H9 (cell line): Measurements from ENCODE around the gene ITSN1. TPM values are rescaled to one million over a fixed set of nuclear protein-coding genes. Genes with fewer than 3 reads are reported as not detected.
A peak's percentile ranks its signal among the peaks of the same experiment; 100 is the strongest.

Experiments used
- DNase-seq: peaks from one replicate; pipeline ENCODE4 v3.0.0-alpha.2; 2017
- H2AFZ ChIP-seq: one replicate; pipeline ENCODE4 v1.6.1; 2013; ENCODE audit warnings: mild to moderate bottlenecking, low read length, control low read depth, moderate library complexity
- H2AK5ac ChIP-seq: 2 replicates; pipeline ENCODE4 v1.6.1; 2013; ENCODE audit warnings: low read length, control low read depth, mixed read lengths; ENCODE audit not compliant: insufficient read length
- H2BK120ac ChIP-seq: one replicate; pipeline ENCODE4 v1.6.1; 2013; ENCODE audit warnings: low read depth, mild to moderate bottlenecking, low read length, control low read depth, inconsistent platforms; ENCODE audit not compliant: poor library complexity, severe bottlenecking
- H2BK12ac ChIP-seq: 2 replicates; pipeline ENCODE4 v1.6.1; 2013; ENCODE audit warnings: low read length, control low read depth, mixed read lengths, low read depth; ENCODE audit not compliant: insufficient read length
- H2BK15ac ChIP-seq: 2 replicates; pipeline ENCODE4 v1.6.1; 2013; ENCODE audit warnings: low read depth, low read length, control low read depth
- H2BK20ac ChIP-seq: one replicate; pipeline ENCODE4 v1.6.1; 2013; ENCODE audit warnings: low read depth, mild to moderate bottlenecking, low read length, control low read depth, inconsistent platforms; ENCODE audit not compliant: poor library complexity, severe bottlenecking
- H2BK5ac ChIP-seq: 2 replicates; pipeline ENCODE4 v1.6.1; 2013; ENCODE audit warnings: low read length, control low read depth, mixed read lengths; ENCODE audit not compliant: insufficient read length
- H3K14ac ChIP-seq: 2 replicates; pipeline ENCODE4 v1.6.1; 2013; ENCODE audit warnings: low read length, control low read depth; ENCODE audit not compliant: insufficient read depth
- H3K18ac ChIP-seq: 2 replicates; pipeline ENCODE4 v1.6.1; 2013; ENCODE audit warnings: low read depth, mild to moderate bottlenecking, mixed read lengths, low read length, control low read depth; ENCODE audit not compliant: insufficient read length
- H3K23ac ChIP-seq: 2 replicates; pipeline ENCODE4 v1.6.1; 2013; ENCODE audit warnings: low read length, control low read depth, mixed read lengths, low read depth; ENCODE audit not compliant: insufficient read length
- H3K23me2 ChIP-seq: 2 replicates; pipeline ENCODE4 v1.6.1; 2013; ENCODE audit warnings: low read depth, mild to moderate bottlenecking, mixed read lengths, low read length, control low read depth; ENCODE audit not compliant: insufficient read length, poor library complexity, severe bottlenecking
- H3K27ac ChIP-seq: 2 replicates; pipeline ENCODE4 v1.5.1; 2013; ENCODE audit warnings: low read length, control low read depth, mixed read lengths, low read depth; ENCODE audit not compliant: insufficient read length
- H3K27me3 ChIP-seq: 2 replicates; pipeline ENCODE4 v1.6.1; 2013; ENCODE audit warnings: low read length, control low read depth, inconsistent platforms; ENCODE audit not compliant: insufficient read depth
- H3K4ac ChIP-seq: 2 replicates; pipeline ENCODE4 v1.6.1; 2013; ENCODE audit warnings: low read depth, mild to moderate bottlenecking, control low read depth, inconsistent platforms, low read length, moderate library complexity
- H3K4me1 ChIP-seq: 2 replicates; pipeline ENCODE4 v1.6.1; 2013; ENCODE audit warnings: low read length, control low read depth, inconsistent platforms; ENCODE audit not compliant: insufficient read depth
- H3K4me2 ChIP-seq: 2 replicates; pipeline ENCODE4 v1.6.1; 2013; ENCODE audit warnings: low read length, control low read depth, mixed read lengths; ENCODE audit not compliant: insufficient read length, insufficient read depth
- H3K56ac ChIP-seq: 2 replicates; pipeline ENCODE4 v1.6.1; 2013; ENCODE audit warnings: low read depth, mild to moderate bottlenecking, mixed read lengths, low read length, control low read depth; ENCODE audit not compliant: insufficient read length
- H3K79me1 ChIP-seq: 2 replicates; pipeline ENCODE4 v1.6.1; 2013; ENCODE audit warnings: low read depth, mild to moderate bottlenecking, moderate library complexity, low read length, control low read depth, inconsistent platforms; ENCODE audit not compliant: insufficient read depth, poor library complexity, severe bottlenecking
- H3K79me2 ChIP-seq: 2 replicates; pipeline ENCODE4 v1.6.1; 2013; ENCODE audit warnings: low read length, control low read depth, inconsistent platforms; ENCODE audit not compliant: insufficient read depth
- H3K9ac ChIP-seq: 2 replicates; pipeline ENCODE4 v1.6.1; 2013; ENCODE audit warnings: low read length, control low read depth, mixed read lengths; ENCODE audit not compliant: insufficient read length; ENCODE audit errors: extremely low read depth
- H3K9me3 ChIP-seq: one replicate; pipeline ENCODE4 v1.6.1; 2013; ENCODE audit warnings: low read depth, low read length, inconsistent platforms; ENCODE audit not compliant: control insufficient read depth
- H3T11ph ChIP-seq: one replicate; pipeline ENCODE4 v1.6.1; 2013; ENCODE audit warnings: mild to moderate bottlenecking, low read length, control low read depth, inconsistent platforms
- H4K20me1 ChIP-seq: one replicate; pipeline ENCODE4 v1.6.1; 2013; ENCODE audit not compliant: control insufficient read depth, insufficient read length, insufficient read depth
- H4K5ac ChIP-seq: 2 replicates; pipeline ENCODE4 v1.6.1; 2013; ENCODE audit warnings: low read depth, mild to moderate bottlenecking, mixed read lengths, low read length, control low read depth; ENCODE audit not compliant: insufficient read length
- H4K8ac ChIP-seq: replicated peaks from 2 replicates; pipeline ENCODE4 v1.6.1; 2013; ENCODE audit warnings: low read length, control low read depth, mixed read lengths, low read depth; ENCODE audit not compliant: insufficient read length
- H4K91ac ChIP-seq: 2 replicates; pipeline ENCODE4 v1.6.1; 2013; ENCODE audit warnings: low read depth, mild to moderate bottlenecking, moderate library complexity, mixed read lengths, low read length, control low read depth; ENCODE audit not compliant: insufficient read length
- H3K27ac Mint-ChIP-seq, 3 experiments: 2 replicates in 2 of 3; 3 replicates in 1 of 3; pipeline ENCODE4 v1.8.0; 2020 to 2021; ENCODE audit warnings: mixed read lengths in 3 of 3, mild to moderate bottlenecking in 1 of 3, moderate library complexity in 1 of 3
- H3K27me3 Mint-ChIP-seq: 2 replicates; pipeline ENCODE4 v1.8.0; 2021; ENCODE audit warnings: low read depth, mild to moderate bottlenecking, moderate library complexity, mixed read lengths
- H3K36me3 Mint-ChIP-seq, 3 experiments: 2 replicates in 2 of 3; 3 replicates in 1 of 3; pipeline ENCODE4 v1.8.0; 2020 to 2021; ENCODE audit warnings: low read depth in 3 of 3, mixed read lengths in 3 of 3; ENCODE audit not compliant: insufficient read depth in 1 of 3
- H3K4me1 Mint-ChIP-seq, 2 experiments: 2 replicates each; pipeline ENCODE4 v1.8.0; 2020; ENCODE audit warnings: mixed read lengths in 2 of 2
- H3K4me3 Mint-ChIP-seq, 2 experiments: 2 replicates in 1 of 2; 3 replicates in 1 of 2; pipeline ENCODE4 v1.8.0; 2020 to 2021; ENCODE audit warnings: mild to moderate bottlenecking in 2 of 2, mixed read lengths in 2 of 2, moderate library complexity in 1 of 2
- H3K9me3 Mint-ChIP-seq, 2 experiments: 2 replicates in 1 of 2; 3 replicates in 1 of 2; pipeline ENCODE4 v1.8.0; 2020; ENCODE audit warnings: mild to moderate bottlenecking in 2 of 2, mixed read lengths in 2 of 2, moderate library complexity in 1 of 2
- CTCF ChIP-seq: fragments of 200-600 bp; sonication (generic); conservative IDR thresholded peaks from 3 replicates; pipeline ENCODE4 v1.8.0; 2021; ENCODE audit warnings: antibody characterized with exemption, mild to moderate bottlenecking
- WGBS: extraction: QIAGEN DNeasy Blood & Tissue Kit; methylation state at CpG from one replicate; pipeline ENCODE4 v1.1.7; 2013; ENCODE audit warnings: missing lambda C conversion rate, low lambda C conversion rate, mixed read lengths; ENCODE audit not compliant: insufficient read length; ENCODE audit errors: extremely low coverage; 5-methylcytosine and 5-hydroxymethylcytosine counted together
- total RNA-seq: library from RNA; stranded (reverse); gene quantifications from 2 replicates; pipeline ENCODE4 v1.2.1, GENCODE V29; 2021

ITSN1 gene
- total RNA-seq, 1 experiment from 2014 or later = 94.2 TPM

- Histone ChIP-seq H3K4ac (no peak overlapping the region), H3K18ac (no peak overlapping the region), H3K9me3 (no peaks in the 10 kb centered on the region), H3T11ph (no peak overlapping the region), H2BK12ac (no peak overlapping the region), H3K4me1 (0 out of 2 replicates have a peak, but pooled peaks cover 4% of the 10 kb centered on the region), H3K9ac (peak overlapping the region; percentile 90), H3K4me2 (peak overlapping the region; percentile 95), H3K56ac (no peak overlapping the region), H4K8ac (no peak overlapping the region), H3K79me2 (peaks cover 41% of the 10 kb centered on the region; the same call in 1 of the 2 replicates), H3K27me3 (no peaks in the 10 kb centered on the region), H4K91ac (no peak overlapping the region), H3K27ac (no peak overlapping the region), H2BK5ac (no peak overlapping the region), H2BK15ac (no peak overlapping the region), H2AFZ (no peak overlapping the region), H2AK5ac (no peak overlapping the region), H2BK120ac (no peak overlapping the region), H3K79me1 (peaks cover 2% of the 10 kb centered on the region), H2BK20ac (no peak overlapping the region), H4K20me1 (no peaks in the 10 kb centered on the region), H3K14ac (no peak overlapping the region), H3K23me2 (peaks cover 11% of the 10 kb centered on the region), H4K5ac (no peak overlapping the region), H3K23ac (no peak overlapping the region)
- peaks cover 29 to 34% of the 10 kb centered on the region in 2 experiments for H3K4me1 Mint-ChIP-seq
- H3K27ac Mint-ChIP-seq = peak overlapping the region; percentile 9 to 94 (median 93); a peak in 4 of 7 replicates
- peak overlapping the region; percentile 94 to 97 for H3K4me3 Mint-ChIP-seq
- H3K27me3 Mint-ChIP-seq = no peaks in the 10 kb centered on the region
- no CpG with 5 or more reads among the region's 7 CpGs for WGBS
- H3K36me3 Mint-ChIP-seq = no peaks in the 10 kb centered on the region; a peak in 2 of 7 replicates
- no peak for DNase-seq
- no peak for TF ChIP-seq CTCF
- H3K9me3 Mint-ChIP-seq = no peaks in the 10 kb centered on the region
Observed at GRCh38 chr21:33643658-33644311, 1.5 kb downstream of the ITSN1 start.
